Nephron (organoid): ENCODE measurements around the gene SP2.

Source experiments
- H3K27ac Mint-ChIP-seq, 3 experiments: 2 replicates each; pipeline ENCODE4 v1.8.0; 2020; ENCODE audit warnings: mixed read lengths in 3 of 3, mild to moderate bottlenecking in 2 of 3, moderate library complexity in 1 of 3
- H3K27me3 Mint-ChIP-seq: 2 replicates; pipeline ENCODE4 v1.8.0; 2021; ENCODE audit warnings: low read depth, mild to moderate bottlenecking, moderate library complexity, mixed read lengths
- H3K36me3 Mint-ChIP-seq: 2 replicates; pipeline ENCODE4 v1.8.0; 2020; ENCODE audit warnings: low read depth, mixed read lengths
- H3K4me1 Mint-ChIP-seq: 2 replicates; pipeline ENCODE4 v1.8.0; 2020; ENCODE audit warnings: mixed read lengths
- H3K4me3 Mint-ChIP-seq, 3 experiments: 2 replicates each; pipeline ENCODE4 v1.8.0; 2020; ENCODE audit warnings: mild to moderate bottlenecking in 3 of 3, mixed read lengths in 3 of 3, moderate library complexity in 2 of 3
- H3K9me3 Mint-ChIP-seq: 2 replicates; pipeline ENCODE4 v1.8.0; 2020; ENCODE audit warnings: mixed read lengths
- CTCF ChIP-seq, 3 experiments: fragments of 200-600 bp; sonication (generic); IDR thresholded peaks; one replicate each; pipeline ENCODE4 v1.5.0; 2021; ENCODE audit warnings: antibody characterized with exemption in 3 of 3; ENCODE audit not compliant: unreplicated experiment in 3 of 3

Gene SP2

GRCh38 chr17:47978324-47978723, 82.3 kb downstream of the SP2 start:
- peak; percentile 78 to 81 (median 81) for TF ChIP-seq CTCF (IDR thresholded peaks at IDR 0.05; ENCODE audit: unreplicated experiment in 3 of 3)
- Mint-ChIP-seq H3K27ac (no peak overlapping the region), H3K36me3 (peaks cover 65% of the 10 kb centered on the region), H3K4me3 (no peak overlapping the region), H3K4me1 (peaks cover 1% of the 10 kb centered on the region), H3K27me3 (peaks cover 10% of the 10 kb centered on the region), H3K9me3 (no peaks in the 10 kb centered on the region)
